Nephron progenitor cell (in vitro differentiated cells): Measurements from ENCODE around the gene LRGUK.

Experiments used
- DNase-seq: peaks from one replicate; pipeline ENCODE4 v3.0.0; 2021
- H3K27ac Mint-ChIP-seq: 2 replicates; pipeline ENCODE4 v1.8.0; 2021; ENCODE audit warnings: mild to moderate bottlenecking, moderate library complexity, mixed read lengths
- H3K27me3 Mint-ChIP-seq: 2 replicates; pipeline ENCODE4 v1.8.0; 2021; ENCODE audit warnings: mild to moderate bottlenecking, low read depth, mixed read lengths; ENCODE audit not compliant: poor library complexity
- H3K36me3 Mint-ChIP-seq: 2 replicates; pipeline ENCODE4 v1.8.0; 2021; ENCODE audit warnings: low read depth, mixed read lengths
- H3K4me1 Mint-ChIP-seq: 2 replicates; pipeline ENCODE4 v1.8.0; 2021; ENCODE audit warnings: mixed read lengths
- H3K4me3 Mint-ChIP-seq: 2 replicates; pipeline ENCODE4 v1.8.0; 2021; ENCODE audit warnings: mild to moderate bottlenecking, moderate library complexity, mixed read lengths
- H3K9me3 Mint-ChIP-seq: 2 replicates; pipeline ENCODE4 v1.8.0; 2021; ENCODE audit warnings: mild to moderate bottlenecking, moderate library complexity, mixed read lengths
- CTCF ChIP-seq: fragments of 200-600 bp; sonication (generic); IDR thresholded peaks from 2 replicates; pipeline ENCODE4 v1.5.0; 2021; ENCODE audit warnings: antibody characterized with exemption

Gene LRGUK

GRCh38 chr7:134284011-134284410 is 156.9 kb downstream of the LRGUK start:
- peaks cover 14% of the 10 kb centered on the region for H3K27me3 Mint-ChIP-seq
- H3K4me1 Mint-ChIP-seq, result peaks cover 12% of the 10 kb centered on the region
- H3K9me3 Mint-ChIP-seq, result peaks cover 3% of the 10 kb centered on the region
- H3K27ac Mint-ChIP-seq, result no peak overlapping the region
- no peaks in the 10 kb centered on the region for H3K36me3 Mint-ChIP-seq
- DNase-seq, result no peak
- TF ChIP-seq CTCF, result no peak
- H3K4me3 Mint-ChIP-seq, result no peak overlapping the region

GRCh38 chr7:134284952-134285351 is 157.8 kb downstream of the LRGUK start:
- TF ChIP-seq CTCF, result no peak
- peaks cover 18% of the 10 kb centered on the region for H3K4me1 Mint-ChIP-seq
- no peaks in the 10 kb centered on the region for H3K36me3 Mint-ChIP-seq
- peaks cover 5% of the 10 kb centered on the region for H3K27me3 Mint-ChIP-seq
- H3K27ac Mint-ChIP-seq, result no peak overlapping the region
- no peak for DNase-seq
- H3K9me3 Mint-ChIP-seq, result peaks cover 3% of the 10 kb centered on the region
- H3K4me3 Mint-ChIP-seq, result no peak overlapping the region

GRCh38 chr7:134287916-134288659 is 160.9 kb downstream of the LRGUK start:
- DNase-seq, result no peak
- peaks cover 10% of the 10 kb centered on the region for H3K36me3 Mint-ChIP-seq
- H3K27me3 Mint-ChIP-seq, result peaks cover 2% of the 10 kb centered on the region
- peak overlapping the region; percentile 40 for H3K27ac Mint-ChIP-seq
- peaks cover 18% of the 10 kb centered on the region for H3K4me1 Mint-ChIP-seq
- no peaks in the 10 kb centered on the region for H3K9me3 Mint-ChIP-seq
- no peak for TF ChIP-seq CTCF
- H3K4me3 Mint-ChIP-seq, result no peak overlapping the region

GRCh38 chr7:134289423-134289822 is 162.3 kb downstream of the LRGUK start:
- H3K36me3 Mint-ChIP-seq, result peaks cover 19% of the 10 kb centered on the region

GRCh38 chr7:134289841-134290240 is 162.7 kb downstream of the LRGUK start:
- no peaks in the 10 kb centered on the region for H3K9me3 Mint-ChIP-seq
- peaks cover 23% of the 10 kb centered on the region for H3K36me3 Mint-ChIP-seq
- H3K27me3 Mint-ChIP-seq, result peaks cover 2% of the 10 kb centered on the region
- peaks cover 18% of the 10 kb centered on the region for H3K4me1 Mint-ChIP-seq
- H3K4me3 Mint-ChIP-seq, result no peak overlapping the region
- DNase-seq, result no peak
- H3K27ac Mint-ChIP-seq, result no peak overlapping the region
- no peak for TF ChIP-seq CTCF

More at GRCh38 chr7:134289423-134289822, 162.3 kb downstream of the LRGUK start:
- no peak for DNase-seq
- peak overlapping the region; percentile 57 for H3K27ac Mint-ChIP-seq
- peaks cover 2% of the 10 kb centered on the region for H3K27me3 Mint-ChIP-seq
- H3K9me3 Mint-ChIP-seq, result no peaks in the 10 kb centered on the region
- no peak overlapping the region for H3K4me3 Mint-ChIP-seq
- no peak for TF ChIP-seq CTCF
- peaks cover 18% of the 10 kb centered on the region for H3K4me1 Mint-ChIP-seq

- TF ChIP-seq CTCF, result no peak
- H3K27ac Mint-ChIP-seq, result peak overlapping the region; percentile 13
- no peaks in the 10 kb centered on the region for H3K9me3 Mint-ChIP-seq
- peaks cover 18% of the 10 kb centered on the region for H3K4me1 Mint-ChIP-seq
- peaks cover 28% of the 10 kb centered on the region for H3K36me3 Mint-ChIP-seq
- DNase-seq, result no peak
- H3K27me3 Mint-ChIP-seq, result peaks cover 2% of the 10 kb centered on the region
- no peak overlapping the region for H3K4me3 Mint-ChIP-seq
Measured at GRCh38 chr7:134290286-134290685, 163.1 kb downstream of the LRGUK start.
